GM13976 (cell line): Measurements from ENCODE around the gene PRG3.

Experiments used
- DNase-seq: peaks from one replicate; pipeline ENCODE4 v3.0.0; 2012; ENCODE audit warnings: low spot score
- CTCF ChIP-seq: IDR thresholded peaks from 2 replicates; pipeline ENCODE4 v1.5.1; 2012; ENCODE audit warnings: borderline replicate concordance, mild to moderate bottlenecking; ENCODE audit not compliant: insufficient read depth; ENCODE audit errors: extremely low read depth, missing control alignments, control extremely low read depth
- in situ Hi-C: fragments of 300-500 bp; cut with MboI; formaldehyde crosslinking; loops from one replicate; pipeline ENCODE4 v1.12.0; 2022; ENCODE audit warnings: low sequenced_read_pairs, mixed read lengths, inconsistent platforms; ENCODE audit not compliant: unreplicated experiment

The PRG3 gene

GRCh38 chr11:57336111-57336666, 44.8 kb downstream of the PRG3 start:
- no peak for DNase-seq
- TF ChIP-seq CTCF, result no peak
- in situ Hi-C loops, result no loop called here

DNA sequence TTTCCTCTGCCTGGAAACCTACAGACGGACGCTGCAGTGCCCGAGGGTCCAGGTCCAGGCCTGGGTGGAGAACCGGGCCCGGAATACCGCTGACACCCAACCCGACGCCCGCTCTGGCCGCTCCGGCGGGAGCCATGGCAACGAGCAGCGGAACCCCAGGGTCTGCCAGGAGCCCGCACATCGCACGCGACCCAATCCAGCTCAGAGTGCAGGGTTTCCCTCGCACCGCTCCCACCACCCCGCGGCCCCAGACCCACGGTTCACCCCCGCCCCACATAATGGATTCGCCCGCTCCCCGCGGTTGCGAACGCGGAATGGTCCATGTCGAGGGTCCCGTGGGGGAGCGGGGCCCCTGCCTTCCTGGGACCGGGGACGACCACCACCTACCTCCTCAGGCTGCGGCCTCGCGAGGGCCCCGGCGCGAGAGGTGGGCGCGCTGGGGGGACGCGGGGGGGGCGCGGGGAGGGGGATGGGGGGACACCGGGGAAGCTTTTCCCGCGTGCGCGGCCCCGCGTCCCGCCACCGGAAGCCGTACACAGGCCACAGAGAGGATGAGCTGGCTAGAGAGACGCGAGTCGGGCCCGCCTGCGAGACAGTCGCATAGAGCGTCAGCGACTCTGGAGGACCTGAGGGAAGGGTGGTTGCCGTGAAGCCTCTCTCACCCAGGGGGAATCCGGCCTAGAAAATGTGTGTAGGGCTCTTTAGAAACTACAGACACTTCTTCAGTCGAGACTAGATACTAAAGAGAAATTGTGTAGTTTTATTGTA, 45.4 kb downstream of the PRG3 start, which contains the start of gene SSRP1:
SSRP1 (minus strand) TSS at position 550 of the 768 bp plus-strand sequence. CDS start 771 bp downstream, outside the sequence.
- peak; percentile 93 for DNase-seq
- peak; percentile 10 for TF ChIP-seq CTCF
- in situ Hi-C loops, result no loop called here

- in situ Hi-C loops, result no loop called here
- no peak for TF ChIP-seq CTCF
- DNase-seq, result no peak
These were observed 46.0 kb downstream of the PRG3 start for GRCh38 chr11:57335023-57335342.

GRCh38 chr11:57332694-57333440, 48.1 kb downstream of the PRG3 start:
- no peak for TF ChIP-seq CTCF
- DNase-seq, result no peak
- in situ Hi-C loops, result no loop called here

DNA sequence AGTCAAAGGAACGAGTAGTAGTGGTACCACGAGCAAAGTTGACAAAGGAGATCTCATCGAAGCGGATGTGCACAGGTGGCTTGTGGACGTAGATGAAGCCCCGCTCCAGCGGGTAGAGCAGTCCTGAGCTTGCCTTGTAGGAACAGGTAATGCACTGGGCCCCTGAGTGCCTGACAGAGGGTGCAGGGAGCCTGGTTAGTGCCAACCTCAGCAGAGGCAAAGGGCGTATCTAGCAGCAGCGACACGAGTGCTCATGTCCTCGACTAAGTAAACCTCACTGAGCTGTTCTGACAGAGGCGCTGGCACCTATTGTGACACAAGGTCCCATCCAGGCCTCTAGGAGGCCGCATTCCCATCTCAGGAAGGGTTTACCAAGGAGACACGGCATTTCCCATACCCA, 49.2 kb downstream of the PRG3 start:
- in situ Hi-C loops, result no loop called here
- no peak for DNase-seq
- TF ChIP-seq CTCF, result no peak

GRCh38 chr11:57330029-57330428, 50.9 kb downstream of the PRG3 start:
- no peak for TF ChIP-seq CTCF
- in situ Hi-C loops, result no loop called here
- no peak for DNase-seq
